G401 (cell line): Measurements from ENCODE around the gene NNAT. TPM values are rescaled to one million over a fixed set of nuclear protein-coding genes. Genes with fewer than 3 reads are reported as not detected.
A peak's percentile ranks its signal among the peaks of the same experiment; 100 is the strongest.
"Not testable (repeated sequence)": the region's sequence is repeated elsewhere in the genome, so short reads cannot be mapped to it uniquely, and the experiment has no call there.

Source experiments
- DNase-seq: peaks from one replicate; pipeline ENCODE4 v3.0.0-alpha.2; 2015; ENCODE audit warnings: low spot score
- in situ Hi-C: cut with HindIII; loops from 2 replicates; pipeline ENCODE4 v1.10.0; 2016; ENCODE audit warnings: low sequenced_read_pairs, mixed read lengths
- total RNA-seq: library from RNA; depleted of rRNA; stranded (reverse); fragments of >200 nt; shearing (Covaris generic); gene quantifications from 2 replicates; pipeline ENCODE4 v1.2.3, GENCODE V29; 2014; rRNA removed

The NNAT gene
- total RNA-seq = not detected in 2 replicates

GRCh38 chr20:37521061-37521771 is at the start of gene NNAT:
NNAT (plus strand) TSS chr20:37521250; CDS start chr20:37521332, 82 bp downstream.
- in situ Hi-C loops = loop anchor here (25.0 kb wide), 1 partner anchor 259 kb away; the partner anchor contains the start of gene GHRH
- DNase-seq = peak; percentile 54

GRCh38 chr20:37471741-37472235 is 49.3 kb upstream of the NNAT start:
- no peak for DNase-seq
- in situ Hi-C loops = no loop called here

- in situ Hi-C loops = not testable (repeated sequence)
Measured at GRCh38 chr20:37472435-37472834, 48.6 kb upstream of the NNAT start.

GRCh38 chr20:37473249-37474000 is 47.6 kb upstream of the NNAT start:
- DNase-seq = no peak
- in situ Hi-C loops = no loop called here

More at GRCh38 chr20:37472435-37472834, 48.6 kb upstream of the NNAT start:
- not testable (repeated sequence) for DNase-seq

GRCh38 chr20:37474386-37474785 is 46.7 kb upstream of the NNAT start:
- in situ Hi-C loops = no loop called here
- DNase-seq = no peak

- in situ Hi-C loops = no loop called here
- peak; percentile 48 for DNase-seq
Measured at GRCh38 chr20:37475252-37475651, 45.8 kb upstream of the NNAT start.

GRCh38 chr20:37477041-37477440 is 44.0 kb upstream of the NNAT start:
- DNase-seq = no peak
- in situ Hi-C loops = no loop called here

- in situ Hi-C loops = no loop called here
Measured at GRCh38 chr20:37479266-37479665, 41.8 kb upstream of the NNAT start.

GRCh38 chr20:37479925-37480691 is 40.9 kb upstream of the NNAT start:
- no peak for DNase-seq
- in situ Hi-C loops = no loop called here

More at GRCh38 chr20:37479266-37479665, 41.8 kb upstream of the NNAT start:
- no peak for DNase-seq

GRCh38 chr20:37480919-37481318 is 40.1 kb upstream of the NNAT start:
- no peak for DNase-seq
- in situ Hi-C loops = no loop called here

GRCh38 chr20:37481610-37482009 is 39.4 kb upstream of the NNAT start:
- in situ Hi-C loops = no loop called here
- DNase-seq = no peak

GRCh38 chr20:37484331-37484730 is 36.7 kb upstream of the NNAT start:
- no peak for DNase-seq
- in situ Hi-C loops = no loop called here

GRCh38 chr20:37486209-37486608 is 34.8 kb upstream of the NNAT start:
- DNase-seq, in situ Hi-C loops: not testable (repeated sequence)

- in situ Hi-C loops = no loop called here
- DNase-seq = no peak
Measured at GRCh38 chr20:37490663-37491350, 30.2 kb upstream of the NNAT start.

GRCh38 chr20:37492096-37492625 is 28.9 kb upstream of the NNAT start:
- in situ Hi-C loops = no loop called here
- DNase-seq = no peak

GRCh38 chr20:37492945-37493344 is 28.1 kb upstream of the NNAT start:
- in situ Hi-C loops = no loop called here
- DNase-seq = no peak

GRCh38 chr20:37494301-37494700 is 26.7 kb upstream of the NNAT start:
- no peak for DNase-seq
- in situ Hi-C loops = no loop called here

- in situ Hi-C loops = no loop called here
- DNase-seq = no peak
Measured at GRCh38 chr20:37494796-37495195, 26.3 kb upstream of the NNAT start.
